Measurements from ENCODE around the gene SPEN. TPM values are rescaled to one million over a fixed set of nuclear protein-coding genes. Genes with fewer than 3 reads are reported as not detected.

Gene SPEN
- total and polyA plus RNA-seq, 2 of the 13 experiments (the other 11 are each of a cell fraction or from before 2014, with no cell fraction given): 4.8 to 14.0 TPM

DNA sequence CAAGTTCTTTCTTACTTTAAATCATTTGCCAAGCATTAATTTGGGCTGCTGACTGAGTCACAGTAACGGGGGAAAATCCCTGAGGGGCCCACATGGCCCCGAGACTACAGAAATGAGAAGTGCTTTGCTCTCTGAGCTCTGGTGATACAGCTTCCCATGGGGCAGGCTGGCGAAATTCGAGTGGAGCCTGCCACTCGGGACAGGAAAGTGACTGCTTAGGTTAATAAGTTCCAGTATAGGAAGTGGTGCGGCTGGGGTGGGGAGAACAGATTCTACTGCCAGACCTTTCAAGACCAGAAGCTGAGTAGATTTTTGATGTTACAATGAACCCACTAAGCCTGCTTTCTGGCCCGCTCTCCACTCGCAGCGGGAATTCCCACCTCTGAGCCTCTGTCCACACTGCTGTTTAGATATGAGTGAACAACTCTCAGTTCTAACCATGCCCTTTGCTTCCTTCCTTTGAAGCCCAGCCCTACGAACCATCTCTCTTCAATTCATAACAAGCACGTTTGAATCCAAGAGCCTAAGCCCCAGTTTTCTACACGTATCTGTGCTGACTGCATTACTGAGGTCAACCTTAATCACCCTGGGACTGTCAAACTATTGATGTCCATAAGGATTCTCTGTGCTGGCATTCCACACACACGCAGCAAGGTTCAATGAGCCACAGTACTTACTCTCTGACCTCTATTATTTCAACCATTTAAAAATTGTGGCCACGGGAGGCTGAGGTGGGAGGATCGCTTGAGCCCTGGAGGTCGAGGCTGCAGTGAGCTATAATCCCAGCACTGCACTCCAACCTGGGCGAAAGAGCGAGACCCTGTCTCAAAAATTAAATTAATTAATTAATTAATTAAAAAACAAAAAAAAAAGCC, 118.8 kb downstream of the SPEN start:
- no peaks in the 10 kb centered on the region for H3K9me3 ChIP-seq (ENCODE audit: low read length)
- H4K20me1 ChIP-seq (ENCODE audit: insufficient read depth, low read length): no peaks in the 10 kb centered on the region; the same call in 1 of the 2 replicates
- FAIRE-seq (no peak), DNase-seq (ENCODE audit: low spot score) (peak; percentile 20), ATAC-seq (peak; percentile 51; the same call in 2 of the 3 replicates)
- BruUV-seq (replicated peaks): no TSS peak
- H2AFZ ChIP-seq (ENCODE audit: low read length): no peak overlapping the region
- H3K9ac ChIP-seq (ENCODE audit: insufficient read depth, low read depth, low read length): no peak overlapping the region
- peak overlapping the region; percentile 42 for H3K27ac ChIP-seq (ENCODE audit: extremely low read length, insufficient read depth, low read length)
- intact Hi-C loops (cut with micrococcal nuclease; ENCODE audit: unreplicated experiment) (no loop called here), in situ Hi-C loops (cut with HindIII; ENCODE audit: extremely low pct_ligation_motif_present, low pct_unique_long_range_greater_than_20kb) (no loop called here)
- no peak overlapping the region for H3K4me3 ChIP-seq (replicated peaks in 1 of 3; ENCODE audit: insufficient read depth in 1 of 3, low read depth in 2 of 3, low read length in 3 of 3)
- peaks cover 5 to 22% of the 10 kb centered on the region in 2 experiments; a peak in 3 of 5 replicates for H3K36me3 ChIP-seq (replicated peaks in 1 of 2; ENCODE audit: control insufficient read depth in 1 of 2, insufficient read depth in 2 of 2, low read length in 2 of 2)
- no peak overlapping the region for H3K4me2 ChIP-seq (ENCODE audit: low read depth, low read length)
- 78% methylated on average over 18 of the region's 18 CpGs for WGBS (ENCODE audit: low lambda C conversion rate)
- no peaks in the 10 kb centered on the region for H3K27me3 ChIP-seq (ENCODE audit: control insufficient read depth in 1 of 2, insufficient read depth in 2 of 2, low read length in 2 of 2)
- POLR2A ChIA-PET: interaction anchor here (0.9 kb wide), 1 partner anchor 10 kb away, joined by 3 read pairs; the partner anchor contains the start of gene ZBTB17
- H3K79me2 ChIP-seq (ENCODE audit: insufficient read depth, low read length): peaks cover 12% of the 10 kb centered on the region
- TF ChIP-seq SALL1 (CRISPR knock-in tag; IDR thresholded peaks at IDR 0.05) (peak; percentile 53), ZIK1 (CRISPR knock-in tag; IDR thresholded peaks at IDR 0.05; ENCODE audit: borderline replicate concordance, low read depth) (no peak), ZBTB4 (CRISPR knock-in tag; IDR thresholded peaks at IDR 0.05; ENCODE audit: borderline replicate concordance) (peak; percentile 44; the same call in 1 of the 2 replicates), ZSCAN25 (CRISPR knock-in tag; IDR thresholded peaks at IDR 0.05) (no peak), ZBTB38 (CRISPR knock-in tag; IDR thresholded peaks at IDR 0.05) (peak; percentile 78; the same call in 1 of the 2 replicates), ZNF562 (CRISPR knock-in tag; IDR thresholded peaks at IDR 0.05; ENCODE audit: borderline replicate concordance) (no peak)
- TF ChIP-seq, protein P1, sequence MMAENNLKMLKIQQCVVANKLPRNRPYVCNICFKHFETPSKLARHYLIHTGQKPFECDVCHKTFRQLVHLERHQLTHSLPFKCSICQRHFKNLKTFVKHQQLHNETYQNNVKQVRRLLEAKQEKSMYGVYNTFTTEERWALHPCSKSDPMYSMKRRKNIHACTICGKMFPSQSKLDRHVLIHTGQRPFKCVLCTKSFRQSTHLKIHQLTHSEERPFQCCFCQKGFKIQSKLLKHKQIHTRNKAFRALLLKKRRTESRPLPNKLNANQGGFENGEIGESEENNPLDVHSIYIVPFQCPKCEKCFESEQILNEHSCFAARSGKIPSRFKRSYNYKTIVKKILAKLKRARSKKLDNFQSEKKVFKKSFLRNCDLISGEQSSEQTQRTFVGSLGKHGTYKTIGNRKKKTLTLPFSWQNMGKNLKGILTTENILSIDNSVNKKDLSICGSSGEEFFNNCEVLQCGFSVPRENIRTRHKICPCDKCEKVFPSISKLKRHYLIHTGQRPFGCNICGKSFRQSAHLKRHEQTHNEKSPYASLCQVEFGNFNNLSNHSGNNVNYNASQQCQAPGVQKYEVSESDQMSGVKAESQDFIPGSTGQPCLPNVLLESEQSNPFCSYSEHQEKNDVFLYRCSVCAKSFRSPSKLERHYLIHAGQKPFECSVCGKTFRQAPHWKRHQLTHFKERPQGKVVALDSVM (CRISPR knock-in tag; IDR thresholded peaks at IDR 0.05): peak; percentile 59; the same call in 1 of the 2 replicates
- TF ChIP-seq, protein P2, sequence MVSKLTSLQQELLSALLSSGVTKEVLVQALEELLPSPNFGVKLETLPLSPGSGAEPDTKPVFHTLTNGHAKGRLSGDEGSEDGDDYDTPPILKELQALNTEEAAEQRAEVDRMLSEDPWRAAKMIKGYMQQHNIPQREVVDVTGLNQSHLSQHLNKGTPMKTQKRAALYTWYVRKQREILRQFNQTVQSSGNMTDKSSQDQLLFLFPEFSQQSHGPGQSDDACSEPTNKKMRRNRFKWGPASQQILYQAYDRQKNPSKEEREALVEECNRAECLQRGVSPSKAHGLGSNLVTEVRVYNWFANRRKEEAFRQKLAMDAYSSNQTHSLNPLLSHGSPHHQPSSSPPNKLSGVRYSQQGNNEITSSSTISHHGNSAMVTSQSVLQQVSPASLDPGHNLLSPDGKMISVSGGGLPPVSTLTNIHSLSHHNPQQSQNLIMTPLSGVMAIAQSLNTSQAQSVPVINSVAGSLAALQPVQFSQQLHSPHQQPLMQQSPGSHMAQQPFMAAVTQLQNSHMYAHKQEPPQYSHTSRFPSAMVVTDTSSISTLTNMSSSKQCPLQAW (CRISPR knock-in tag; IDR thresholded peaks at IDR 0.05): peak; percentile 53; the same call in 1 of the 2 replicates
- peaks cover 12% of the 10 kb centered on the region; the same call in 1 of the 2 replicates for H3K4me1 ChIP-seq (ENCODE audit: insufficient read depth, low read length)
- CTCF ChIA-PET (ENCODE audit: low intra/inter-chr PET ratio, low total read pairs): no interaction called here
